ENCODE results near the gene TSC2. TPM values are rescaled to one million over a fixed set of nuclear protein-coding genes. Genes with fewer than 3 reads are reported as not detected.
"Not testable (repeated sequence)": the region's sequence is repeated elsewhere in the genome, so short reads cannot be mapped to it uniquely, and the experiment has no call there.

TSC2 gene
- total and polyA plus RNA-seq, 2 donors (not counting 3 experiments of a cell fraction or from before 2014, with no cell fraction given) = 87.9 to 144 TPM

- H3K4me2 ChIP-seq (ENCODE audit: insufficient read depth, low read length); H4K20me1 ChIP-seq (replicated peaks; ENCODE audit: control insufficient read depth, extremely low read depth, insufficient read depth, low read length); H3K9ac ChIP-seq (replicated peaks; ENCODE audit: extremely low read depth, insufficient read depth, low read length); H3K36me3 ChIP-seq (ENCODE audit: control insufficient read depth in 2 of 2, extremely low read depth in 1 of 2, insufficient read depth in 2 of 2, low read length in 2 of 2); H3K4me3 ChIP-seq (replicated peaks in 1 of 3; ENCODE audit: insufficient read depth in 1 of 3, low read depth in 1 of 3, low read length in 3 of 3); BruUV-seq (replicated peaks); dilution Hi-C loops (cut with MboI; ENCODE audit: extremely low pct_ligation_motif_present, low sequenced_read_pairs); intact Hi-C loops (cut with micrococcal nuclease); H3K9me1 ChIP-seq (replicated peaks; ENCODE audit: control insufficient read depth, extremely low read depth, insufficient read depth, low read length); H3K27me3 ChIP-seq (ENCODE audit: control insufficient read depth in 2 of 2, insufficient read depth in 2 of 2, low read length in 2 of 2); H2AFZ ChIP-seq (ENCODE audit: low read depth, low read length); POLR2A ChIA-PET; DNase-seq (ENCODE audit: low read depth, low spot score); H3K9me3 ChIP-seq (replicated peaks; ENCODE audit: control insufficient read depth, insufficient read depth, low read length): not testable (repeated sequence)
- peak in 1 of 2 donors; percentile 1 for TF ChIP-seq CTCF (IDR thresholded peaks at IDR 0.05; ENCODE audit: extremely low read depth in 1 of 2, insufficient read depth in 1 of 2, low read depth in 1 of 2, low read length in 2 of 2)
- peak overlapping the region; percentile 7 for H3K27ac ChIP-seq (ENCODE audit: insufficient read depth, low read depth, low read length)
- H3K79me2 ChIP-seq (ENCODE audit: control insufficient read depth, insufficient read depth, low read length) = peaks cover 33% of the 10 kb centered on the region
- CTCF ChIA-PET = interaction anchor here (1.3 kb wide), 1 partner anchor 14 kb away, joined by 6 read pairs; no protein-coding TSS in a partner anchor
- FAIRE-seq = peak; percentile 67
- peaks cover 37% of the 10 kb centered on the region for H3K4me1 ChIP-seq (ENCODE audit: control insufficient read depth, extremely low read depth, insufficient read depth, low read length)
Observed at GRCh38 chr16:2126161-2126743, 78.5 kb downstream of the TSC2 start.

DNA sequence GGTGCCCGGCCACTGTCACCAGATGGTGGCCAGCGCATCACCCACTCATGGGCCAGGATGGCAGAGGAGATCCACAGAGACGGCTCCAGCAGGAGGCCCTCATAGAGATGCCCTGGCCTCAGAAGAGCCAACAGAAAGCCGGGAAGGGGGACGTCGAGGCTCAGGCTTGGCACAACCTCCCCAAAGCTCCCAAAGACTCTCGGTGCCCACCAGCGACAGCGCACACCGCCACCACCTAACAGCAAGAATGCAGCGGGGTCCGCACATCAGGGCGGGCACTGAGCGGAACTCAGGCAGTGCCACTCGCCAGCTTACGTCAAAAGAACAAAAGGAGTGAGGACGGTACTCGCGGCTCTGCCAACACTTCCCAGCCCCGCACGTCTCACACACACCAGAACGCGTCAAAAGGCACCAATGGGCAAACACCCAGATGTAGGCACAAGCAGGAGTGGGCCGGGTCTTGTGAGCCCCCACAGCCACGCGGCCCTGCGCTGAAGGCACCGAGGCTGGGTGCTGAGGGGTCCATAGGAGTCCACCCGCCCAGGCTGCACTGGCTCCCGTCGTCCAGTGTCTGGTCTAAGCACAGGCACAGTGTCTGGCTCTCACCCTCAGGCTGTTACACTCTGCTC lies 79.3 kb downstream of the TSC2 start:
- peaks cover 37% of the 10 kb centered on the region for H3K4me1 ChIP-seq (ENCODE audit: control insufficient read depth, extremely low read depth, insufficient read depth, low read length)
- H4K20me1 ChIP-seq (replicated peaks; ENCODE audit: control insufficient read depth, extremely low read depth, insufficient read depth, low read length); dilution Hi-C loops (cut with MboI; ENCODE audit: extremely low pct_ligation_motif_present, low sequenced_read_pairs); FAIRE-seq; intact Hi-C loops (cut with micrococcal nuclease); H3K4me2 ChIP-seq (ENCODE audit: insufficient read depth, low read length); H2AFZ ChIP-seq (ENCODE audit: low read depth, low read length); H3K4me3 ChIP-seq (replicated peaks in 1 of 3; ENCODE audit: insufficient read depth in 1 of 3, low read depth in 1 of 3, low read length in 3 of 3); H3K9me3 ChIP-seq (replicated peaks; ENCODE audit: control insufficient read depth, insufficient read depth, low read length); H3K27ac ChIP-seq (ENCODE audit: insufficient read depth, low read depth, low read length); BruUV-seq (replicated peaks); CTCF ChIA-PET; DNase-seq (ENCODE audit: low read depth, low spot score); H3K27me3 ChIP-seq (ENCODE audit: control insufficient read depth in 2 of 2, insufficient read depth in 2 of 2, low read length in 2 of 2); POLR2A ChIA-PET; H3K9ac ChIP-seq (replicated peaks; ENCODE audit: extremely low read depth, insufficient read depth, low read length); H3K36me3 ChIP-seq (ENCODE audit: control insufficient read depth in 2 of 2, extremely low read depth in 1 of 2, insufficient read depth in 2 of 2, low read length in 2 of 2); H3K9me1 ChIP-seq (replicated peaks; ENCODE audit: control insufficient read depth, extremely low read depth, insufficient read depth, low read length): not testable (repeated sequence)
- H3K79me2 ChIP-seq (ENCODE audit: control insufficient read depth, insufficient read depth, low read length) = peaks cover 37% of the 10 kb centered on the region

GRCh38 chr16:2127630-2128280 lies 80.0 kb downstream of the TSC2 start:
- H3K36me3 ChIP-seq (ENCODE audit: control insufficient read depth in 2 of 2, extremely low read depth in 1 of 2, insufficient read depth in 2 of 2, low read length in 2 of 2); H3K9me1 ChIP-seq (replicated peaks; ENCODE audit: control insufficient read depth, extremely low read depth, insufficient read depth, low read length); H4K20me1 ChIP-seq (replicated peaks; ENCODE audit: control insufficient read depth, extremely low read depth, insufficient read depth, low read length); CTCF ChIA-PET; dilution Hi-C loops (cut with MboI; ENCODE audit: extremely low pct_ligation_motif_present, low sequenced_read_pairs); H3K27me3 ChIP-seq (ENCODE audit: control insufficient read depth in 2 of 2, insufficient read depth in 2 of 2, low read length in 2 of 2); H3K27ac ChIP-seq (ENCODE audit: insufficient read depth, low read depth, low read length); H2AFZ ChIP-seq (ENCODE audit: low read depth, low read length); BruUV-seq (replicated peaks); intact Hi-C loops (cut with micrococcal nuclease); H3K4me3 ChIP-seq (replicated peaks in 1 of 3; ENCODE audit: insufficient read depth in 1 of 3, low read depth in 1 of 3, low read length in 3 of 3); H3K9ac ChIP-seq (replicated peaks; ENCODE audit: extremely low read depth, insufficient read depth, low read length); H3K4me2 ChIP-seq (ENCODE audit: insufficient read depth, low read length); DNase-seq (ENCODE audit: low read depth, low spot score); POLR2A ChIA-PET; H3K9me3 ChIP-seq (replicated peaks; ENCODE audit: control insufficient read depth, insufficient read depth, low read length): not testable (repeated sequence)
- peak; percentile 90 for FAIRE-seq
- H3K79me2 ChIP-seq (ENCODE audit: control insufficient read depth, insufficient read depth, low read length) = peaks cover 32% of the 10 kb centered on the region
- H3K4me1 ChIP-seq (ENCODE audit: control insufficient read depth, extremely low read depth, insufficient read depth, low read length) = peaks cover 37% of the 10 kb centered on the region

Data from endothelial cell of umbilical vein (primary cell).